Gastroesophageal sphincter (tissue), 3 donors: ENCODE data around the gene ZNF559.

Experiments used
- CTCF ChIP-seq, 4 experiments: fragments of 200-600 bp in 2 of 4; fragments of 450-650 bp in 2 of 4; sonication (generic) in 1 of 4; IDR thresholded peaks; one replicate each; pipeline ENCODE4 v1.5.1; 2017 to 2019; ENCODE audit warnings: antibody characterized with exemption in 4 of 4, mild to moderate bottlenecking in 2 of 4, moderate library complexity in 2 of 4
- POLR2A ChIP-seq, 2 donors: fragments of 450-650 bp; IDR thresholded peaks; one replicate each; pipeline ENCODE4 v1.6.1; 2017; ENCODE audit warnings: antibody characterized with exemption in 2 of 2, mild to moderate bottlenecking in 2 of 2, moderate library complexity in 1 of 2

- TF ChIP-seq CTCF (IDR thresholded peaks at IDR 0.05) (no peak), POLR2A (IDR thresholded peaks at IDR 0.05) (peak; percentile 81 to 87)
These were observed 14.6 kb upstream of the ZNF559 start, which contains the start of gene ZNF699 for GRCh38 chr19:9309139-9309973.
